T follicular helper cell (primary cell): ENCODE measurements around the gene CFAP45.

ENCODE experiments used
- DNase-seq: peaks from one replicate; pipeline ENCODE4 v3.0.0-alpha.2; 2020; ENCODE audit warnings: low read depth

The CFAP45 gene

DNA sequence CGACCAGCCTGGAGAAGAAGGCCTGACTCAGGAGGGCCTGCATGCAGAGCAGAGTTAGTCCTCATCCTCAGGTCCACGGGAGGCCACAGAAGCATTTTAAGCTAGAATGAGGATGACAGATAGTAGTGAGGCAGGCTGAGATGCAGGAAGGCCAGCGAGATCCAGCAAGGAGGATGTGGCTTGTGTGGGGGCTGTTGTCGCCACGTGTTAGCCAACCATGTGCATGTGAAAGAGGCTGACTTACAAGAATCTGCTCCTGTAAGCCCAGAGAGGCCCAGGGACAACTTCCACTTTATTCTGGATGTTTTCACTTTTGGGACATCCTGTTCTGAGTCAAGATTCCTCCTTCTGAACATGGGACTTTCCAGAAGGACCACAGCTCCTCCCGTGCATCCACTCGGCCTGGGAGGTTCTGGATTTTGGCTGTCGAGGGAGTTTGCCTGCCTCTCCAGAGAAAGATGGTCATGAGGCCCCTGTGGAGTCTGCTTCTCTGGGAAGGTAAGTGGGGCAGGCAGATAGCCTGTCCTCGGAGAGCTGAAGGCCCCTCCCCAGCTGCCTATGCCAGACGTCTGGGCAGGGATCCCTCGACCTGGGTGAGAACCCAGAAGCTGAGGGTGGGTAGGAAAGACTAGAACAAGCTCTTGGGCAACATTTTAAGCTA is 73.4 kb downstream of the CFAP45 start, which contains the start of gene SLAMF8:
SLAMF8 (plus strand) TSS at position 433 of the 661 bp plus-strand sequence; CDS start at position 459, 26 bp downstream.
- no peak for DNase-seq

DNA sequence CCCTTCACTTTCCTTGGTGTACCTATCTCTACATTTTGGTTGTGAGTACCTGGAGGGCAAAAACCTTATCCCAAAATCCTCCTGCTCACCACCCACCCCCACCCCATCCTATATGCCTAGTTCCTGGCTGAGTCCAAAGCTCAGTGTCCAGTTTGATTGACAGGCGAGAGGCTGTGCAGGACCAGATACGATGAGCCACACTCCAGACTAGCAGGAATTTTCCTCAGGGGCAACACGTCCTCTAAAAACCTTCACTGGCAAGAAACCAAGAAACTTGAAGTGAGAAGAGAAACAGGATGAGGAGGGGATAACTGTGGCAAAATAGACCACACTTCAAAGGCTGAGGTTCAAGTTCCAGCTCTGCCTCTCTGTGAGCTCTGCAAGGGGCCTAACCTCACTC is 74.4 kb downstream of the CFAP45 start:
- DNase-seq = no peak

DNA sequence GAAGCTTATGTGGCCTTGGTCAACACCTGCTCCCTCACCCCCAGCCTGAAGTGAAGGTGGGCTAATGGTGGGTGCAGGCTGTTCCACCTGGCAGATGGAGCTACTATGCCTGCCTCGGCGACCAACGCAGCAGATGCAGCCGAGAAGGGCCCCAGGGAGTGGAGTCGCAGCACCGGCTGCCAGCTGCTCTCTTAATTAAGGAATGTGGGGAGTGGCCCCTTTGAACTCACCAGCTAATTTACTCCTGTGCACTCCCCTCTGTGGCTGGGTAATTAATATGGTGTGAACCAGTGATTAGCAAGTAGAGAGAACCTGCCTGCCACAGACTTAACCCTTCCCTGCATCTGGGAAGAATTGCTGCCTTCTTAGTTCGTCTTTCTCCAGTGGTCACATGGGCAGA is 76.6 kb downstream of the CFAP45 start:
- no peak for DNase-seq
